Activated B cell treated with CpG ODN at 0.5 μM for 24 hours (primary cell): ENCODE data around the gene E2F2. TPM values are rescaled to one million over a fixed set of nuclear protein-coding genes. Genes with fewer than 3 reads are reported as not detected.
"Not testable (repeated sequence)": the region's sequence is repeated elsewhere in the genome, so short reads cannot be mapped to it uniquely, and the experiment has no call there.

Experiments used
- ATAC-seq: fragments of 200-7000 bp; cut with Tn5 transposase; one replicate; pipeline ENCODE4 v1.10.0; 2021; ENCODE audit warnings: low read depth, mild to moderate bottlenecking, moderate library complexity
- CTCF ChIA-PET: fragments of 350-600 bp; sonication (Branson Sonifier 250); formaldehyde crosslinking; loops from one replicate; lab custom pipeline; 2021; ENCODE audit warnings: antibody characterized with exemption; lab: Charles Lee
- POLR2A ChIA-PET: fragments of 350-600 bp; sonication (Branson Sonifier 250); formaldehyde crosslinking; loops from one replicate; lab custom pipeline; 2021; ENCODE audit warnings: antibody characterized with exemption; lab: Charles Lee
- DNase-seq: peaks from one replicate; pipeline ENCODE4 v3.0.0; 2022
- H3K27ac Mint-ChIP-seq: one replicate; pipeline ENCODE4 v1.8.0; 2020; ENCODE audit warnings: mixed read lengths
- H3K27me3 Mint-ChIP-seq: one replicate; pipeline ENCODE4 v1.8.0; 2021; ENCODE audit warnings: mixed read lengths
- H3K36me3 Mint-ChIP-seq: one replicate; pipeline ENCODE4 v1.8.0; 2021; ENCODE audit warnings: low read depth, mixed read lengths
- H3K4me1 Mint-ChIP-seq: one replicate; pipeline ENCODE4 v1.8.0; 2021; ENCODE audit warnings: mixed read lengths
- H3K4me3 Mint-ChIP-seq: one replicate; pipeline ENCODE4 v1.8.0; 2020; ENCODE audit warnings: mild to moderate bottlenecking, mixed read lengths
- H3K9me3 Mint-ChIP-seq: one replicate; pipeline ENCODE4 v1.8.0; 2020; ENCODE audit warnings: mixed read lengths
- intact Hi-C: fragments of 100-400 bp; cut with micrococcal nuclease; formaldehyde crosslinking; loops from one replicate; pipeline ENCODE4 v1.15.1; 2024
- total RNA-seq: library from RNA; stranded (reverse); gene quantifications from 2 replicates; pipeline ENCODE4 v1.2.3, GENCODE V29; 2022
- TF ChIP-seq, protein P1 (sequence below): fragments of 200-600 bp; IDR thresholded peaks from one replicate; pipeline ENCODE4 v1.8.0; 2022; ENCODE audit warnings: antibody characterized with exemption, mild to moderate bottlenecking

The E2F2 gene
- total RNA-seq, 1 donor from 2014 or later, result 3.4 TPM

DNA sequence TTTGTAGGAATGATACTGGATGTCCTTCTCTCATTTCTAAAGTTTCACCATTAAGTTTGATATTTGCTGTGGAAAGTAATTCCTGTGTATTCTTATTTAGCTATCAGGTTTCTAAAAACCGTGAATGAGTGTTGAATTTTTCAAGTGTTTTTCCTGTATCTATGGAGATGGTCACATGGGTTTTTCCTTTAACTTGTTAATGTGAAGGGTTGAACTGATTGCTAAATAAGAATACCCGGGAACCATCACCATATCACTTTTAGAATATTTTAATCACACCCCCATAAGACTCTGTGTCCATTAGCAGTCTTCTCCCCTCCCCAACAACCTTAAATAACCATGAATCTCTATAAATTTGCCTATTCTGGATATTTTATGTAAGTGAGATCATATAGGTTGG lies 30.6 kb downstream of the E2F2 start:
- intact Hi-C loops, result no loop called here
- H3K27me3 Mint-ChIP-seq, result no peaks in the 10 kb centered on the region
- ChIA-PET POLR2A (interaction anchor here (0.7 to 4.3 kb wide), 3 partner anchors 25 to 1753 kb away, joined by 4 to 33 read pairs (median 6); no protein-coding TSS in a partner anchor), CTCF (interaction anchor here (1.3 to 10.4 kb wide), 2 partner anchors 42 to 137 kb away, joined by 3 to 279 read pairs; no protein-coding TSS in a partner anchor)
- no peak overlapping the region for H3K27ac Mint-ChIP-seq
- no peak overlapping the region for H3K4me3 Mint-ChIP-seq
- H3K36me3 Mint-ChIP-seq, result no peaks in the 10 kb centered on the region
- DNase-seq (no peak), ATAC-seq (no peak)
- H3K4me1 Mint-ChIP-seq, result peaks cover 17% of the 10 kb centered on the region
- H3K9me3 Mint-ChIP-seq, result no peaks in the 10 kb centered on the region
- TF ChIP-seq, protein P1, sequence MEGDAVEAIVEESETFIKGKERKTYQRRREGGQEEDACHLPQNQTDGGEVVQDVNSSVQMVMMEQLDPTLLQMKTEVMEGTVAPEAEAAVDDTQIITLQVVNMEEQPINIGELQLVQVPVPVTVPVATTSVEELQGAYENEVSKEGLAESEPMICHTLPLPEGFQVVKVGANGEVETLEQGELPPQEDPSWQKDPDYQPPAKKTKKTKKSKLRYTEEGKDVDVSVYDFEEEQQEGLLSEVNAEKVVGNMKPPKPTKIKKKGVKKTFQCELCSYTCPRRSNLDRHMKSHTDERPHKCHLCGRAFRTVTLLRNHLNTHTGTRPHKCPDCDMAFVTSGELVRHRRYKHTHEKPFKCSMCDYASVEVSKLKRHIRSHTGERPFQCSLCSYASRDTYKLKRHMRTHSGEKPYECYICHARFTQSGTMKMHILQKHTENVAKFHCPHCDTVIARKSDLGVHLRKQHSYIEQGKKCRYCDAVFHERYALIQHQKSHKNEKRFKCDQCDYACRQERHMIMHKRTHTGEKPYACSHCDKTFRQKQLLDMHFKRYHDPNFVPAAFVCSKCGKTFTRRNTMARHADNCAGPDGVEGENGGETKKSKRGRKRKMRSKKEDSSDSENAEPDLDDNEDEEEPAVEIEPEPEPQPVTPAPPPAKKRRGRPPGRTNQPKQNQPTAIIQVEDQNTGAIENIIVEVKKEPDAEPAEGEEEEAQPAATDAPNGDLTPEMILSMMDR, result no peak

DNA sequence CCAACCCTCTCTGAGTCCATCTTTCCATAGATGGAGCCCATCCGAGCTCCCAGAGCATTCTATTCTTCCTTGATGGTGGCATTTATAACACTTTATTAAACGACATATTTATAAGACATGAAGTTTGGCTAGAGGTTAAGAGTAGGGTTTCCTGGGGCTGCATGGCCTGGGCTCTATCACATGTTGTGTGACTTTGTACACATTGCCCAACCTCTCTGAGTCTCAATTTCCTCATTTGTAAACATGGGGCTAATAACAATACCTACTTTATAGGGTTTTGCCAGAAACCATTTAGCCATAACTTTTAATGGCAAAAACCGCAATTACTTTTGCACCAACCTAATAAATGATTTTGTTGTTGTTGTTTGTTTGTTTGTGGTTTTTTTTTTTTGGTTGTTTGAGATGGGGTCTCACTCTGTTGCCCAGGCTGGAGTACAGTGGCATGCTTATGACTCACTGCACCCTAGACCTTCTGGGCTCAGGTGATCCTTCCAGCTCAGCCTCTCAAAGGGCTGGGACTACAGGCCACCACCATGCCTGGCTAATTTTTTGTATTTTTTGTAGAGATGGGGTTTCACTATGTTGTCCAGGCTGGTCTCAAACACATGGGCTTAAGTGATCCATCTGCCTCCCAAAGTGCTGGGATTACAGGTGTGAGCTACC lies 33.1 kb downstream of the E2F2 start:
- H3K36me3 Mint-ChIP-seq, result no peaks in the 10 kb centered on the region
- no peaks in the 10 kb centered on the region for H3K9me3 Mint-ChIP-seq
- no peak overlapping the region for H3K27ac Mint-ChIP-seq
- no peak for ATAC-seq
- peaks cover 17% of the 10 kb centered on the region for H3K4me1 Mint-ChIP-seq
- ChIA-PET CTCF (interaction anchor here (1.1 to 10.4 kb wide), 25 partner anchors 9 to 274 kb away, joined by 3 to 279 read pairs (median 8); partner anchors contain the start of genes ASAP3, E2F2 and RPL11), POLR2A (interaction anchor here (0.7 to 4.3 kb wide), 8 partner anchors 27 to 394 kb away, joined by 3 to 50 read pairs (median 7); partner anchors contain the start of gene E2F2)
- no peak for DNase-seq
- peaks cover 3% of the 10 kb centered on the region for H3K27me3 Mint-ChIP-seq
- no peak overlapping the region for H3K4me3 Mint-ChIP-seq
- TF ChIP-seq, protein P1, result no peak
- intact Hi-C loops, result loop anchor here (1.0 to 5.0 kb wide), 4 partner anchors 42 to 249 kb away; no protein-coding TSS in a partner anchor

DNA sequence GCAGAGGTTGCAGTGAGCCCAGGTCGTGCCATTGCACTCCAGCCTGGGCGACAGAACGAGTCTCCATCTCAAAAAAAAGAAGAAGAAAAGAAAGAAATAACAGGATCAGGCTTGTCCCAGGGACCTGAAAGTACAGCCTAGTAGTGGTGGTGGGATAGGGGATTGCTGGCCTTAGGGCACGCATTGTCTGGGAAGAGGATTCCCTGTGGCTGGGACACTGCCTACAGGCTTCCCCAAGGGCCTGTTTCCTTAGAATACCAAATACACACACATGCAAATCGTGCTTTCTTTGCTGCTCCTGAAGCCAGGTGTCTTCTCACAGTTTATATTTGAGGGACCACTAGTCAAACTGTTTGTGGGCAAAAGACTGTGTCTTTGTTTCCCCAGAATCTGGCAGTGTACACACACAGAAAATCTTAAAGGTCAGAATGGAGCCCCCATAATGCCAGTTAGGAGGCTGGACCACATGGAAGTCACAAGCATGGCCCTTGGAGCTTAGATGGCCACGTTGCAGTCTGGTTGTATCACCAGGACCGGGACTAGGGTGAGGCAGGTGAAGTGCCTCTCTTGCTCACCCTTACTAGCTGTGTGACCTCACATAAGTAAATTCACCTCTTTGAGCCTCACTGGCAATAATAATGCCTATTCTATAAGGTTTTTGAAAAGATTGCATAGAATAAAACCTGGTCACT lies 34.4 kb downstream of the E2F2 start:
- H3K27me3 Mint-ChIP-seq, result peaks cover 7% of the 10 kb centered on the region
- H3K4me1 Mint-ChIP-seq, result peaks cover 15% of the 10 kb centered on the region
- no peak for DNase-seq
- no peak for ATAC-seq
- TF ChIP-seq, protein P1, result no peak
- CTCF ChIA-PET, result interaction anchor here (0.6 to 10.4 kb wide), 33 partner anchors 8 to 420 kb away, joined by 3 to 279 read pairs (median 6); partner anchors contain the start of genes ASAP3, E2F2 and RPL11
- H3K4me3 Mint-ChIP-seq, result no peak overlapping the region
- no peak overlapping the region for H3K27ac Mint-ChIP-seq
- intact Hi-C loops, result loop anchor here (1.0 to 5.0 kb wide), 4 partner anchors 44 to 251 kb away; no protein-coding TSS in a partner anchor
- H3K9me3 Mint-ChIP-seq, result no peaks in the 10 kb centered on the region
- POLR2A ChIA-PET, result interaction anchor here (0.6 to 4.3 kb wide), 11 partner anchors 18 to 173 kb away, joined by 3 to 50 read pairs (median 6); partner anchors contain the start of genes E2F2 and HNRNPR
- no peaks in the 10 kb centered on the region for H3K36me3 Mint-ChIP-seq

DNA sequence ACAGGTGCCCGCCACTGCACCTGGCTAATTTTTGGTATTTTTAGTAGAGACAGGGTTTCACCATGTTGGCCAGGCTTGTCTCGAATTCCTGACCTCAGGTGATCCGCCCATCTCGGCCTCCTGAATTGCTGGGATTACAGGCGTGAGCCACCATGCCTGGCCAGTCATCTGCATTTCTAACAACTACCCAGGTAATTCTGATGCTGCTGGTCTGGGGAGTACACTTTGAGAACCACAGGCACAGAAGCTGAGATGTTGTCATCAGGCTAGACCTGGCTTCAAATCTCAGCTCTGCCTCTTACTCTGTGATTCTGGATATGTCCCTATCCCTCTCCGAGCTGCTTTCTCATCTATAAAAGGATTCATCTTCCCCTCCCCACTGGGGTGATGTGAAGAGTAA lies 36.2 kb downstream of the E2F2 start:
- intact Hi-C loops, result loop anchor here (5.0 kb wide), 1 partner anchor 252 kb away; no protein-coding TSS in a partner anchor

DNA sequence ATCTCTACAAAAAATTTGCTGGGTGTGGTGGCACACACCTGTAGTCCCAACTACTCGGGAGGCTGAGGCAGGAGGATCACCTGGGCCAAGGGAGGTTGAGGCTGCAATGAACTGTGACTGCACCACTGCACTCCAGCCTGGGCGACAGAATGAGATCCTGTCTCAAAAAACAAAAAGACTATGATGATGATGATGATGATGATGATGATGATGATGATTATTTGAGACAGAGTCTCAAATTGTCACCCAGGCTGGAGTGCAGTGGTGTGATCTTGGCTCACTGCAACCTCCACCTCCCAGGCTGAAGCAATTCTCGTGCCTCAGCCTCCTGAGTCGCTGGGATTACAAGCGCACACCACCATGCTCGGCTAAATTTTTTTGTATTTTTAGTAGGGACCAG lies 38.3 kb downstream of the E2F2 start:
- H3K27me3 Mint-ChIP-seq, result peaks cover 20% of the 10 kb centered on the region
- ATAC-seq, H3K36me3 Mint-ChIP-seq, intact Hi-C loops, H3K4me3 Mint-ChIP-seq, POLR2A ChIA-PET, H3K27ac Mint-ChIP-seq, H3K4me1 Mint-ChIP-seq, DNase-seq, H3K9me3 Mint-ChIP-seq: not testable (repeated sequence)
- CTCF ChIA-PET, result interaction anchor here (10.4 kb wide), 1 partner anchor 49 kb away, joined by 279 read pairs; no protein-coding TSS in a partner anchor

More for the DNA sequence above, 36.2 kb downstream of the E2F2 start:
- peaks cover 20% of the 10 kb centered on the region for H3K27me3 Mint-ChIP-seq
- ATAC-seq, H3K4me3 Mint-ChIP-seq, DNase-seq, H3K36me3 Mint-ChIP-seq, H3K4me1 Mint-ChIP-seq, H3K27ac Mint-ChIP-seq, H3K9me3 Mint-ChIP-seq: not testable (repeated sequence)
- ChIA-PET POLR2A (interaction anchor here (1.2 to 4.2 kb wide), 2 partner anchors 45 to 151 kb away, joined by 3 to 50 read pairs; partner anchors contain the start of gene HNRNPR), CTCF (interaction anchor here (0.6 to 10.4 kb wide), 5 partner anchors 27 to 277 kb away, joined by 3 to 279 read pairs (median 74); partner anchors contain the start of gene E2F2)
